PC-9 (cell line): ENCODE measurements around the gene IFTAP. TPM values are rescaled to one million over a fixed set of nuclear protein-coding genes. Genes with fewer than 3 reads are reported as not detected.

Experiments used
- BruUV-seq: library from RNA; stranded (reverse); fragments of 400-500 nt; replicated peaks from 2 replicates; lab custom pipeline; 2021; lab: Mats Ljungman, UMichigan
- CTCF ChIA-PET: fragments of 300-600 bp; sonication (Branson Sonifier 250); formaldehyde crosslinking; loops from one replicate; lab custom pipeline; 2022; ENCODE audit warnings: antibody characterized with exemption; lab: Charles Lee
- POLR2A ChIA-PET: fragments of 300-600 bp; sonication (Branson Sonifier 250); formaldehyde crosslinking; loops from one replicate; lab custom pipeline; 2022; ENCODE audit warnings: antibody characterized with exemption; ENCODE audit not compliant: unreplicated experiment; lab: Charles Lee
- DNase-seq, 2 experiments: peaks; one replicate each; pipeline versions ENCODE4 v3.0.0 to v3.0.0-alpha.2; 2015 to 2022; ENCODE audit warnings: mixed read lengths in 1 of 2
- H2AFZ ChIP-seq: fragments of 200-600 bp; sonication (generic); 2 replicates; pipeline ENCODE4 v1.8.1; 2017; ENCODE audit warnings: antibody characterized with exemption
- H3F3A ChIP-seq: fragments of 200-600 bp; sonication (generic); 2 replicates; pipeline ENCODE4 v1.8.1; 2017; ENCODE audit warnings: antibody characterized with exemption, mild to moderate bottlenecking, low read depth; ENCODE audit not compliant: insufficient read depth
- H3K27ac ChIP-seq: fragments of 200-600 bp; sonication (generic); 2 replicates; pipeline ENCODE4 v1.6.1; 2016; ENCODE audit warnings: mixed run types
- H3K27me3 ChIP-seq: fragments of 200-600 bp; sonication (generic); 2 replicates; pipeline ENCODE4 v1.6.1; 2016; ENCODE audit warnings: low read depth, mixed run types; ENCODE audit not compliant: insufficient read depth
- H3K36me3 ChIP-seq: fragments of 200-600 bp; sonication (generic); 2 replicates; pipeline ENCODE4 v1.6.1; 2016; ENCODE audit warnings: low read depth, mixed run types
- H3K4me1 ChIP-seq: fragments of 200-600 bp; sonication (generic); replicated peaks from 2 replicates; pipeline ENCODE4 v1.6.1; 2016; ENCODE audit warnings: mixed run types; ENCODE audit not compliant: insufficient read depth
- H3K4me2 ChIP-seq: fragments of 200-600 bp; sonication (generic); 2 replicates; pipeline ENCODE4 v1.6.1; 2017; ENCODE audit warnings: mixed run types
- H3K4me3 ChIP-seq: fragments of 200-600 bp; sonication (generic); 2 replicates; pipeline ENCODE4 v1.6.1; 2016; ENCODE audit warnings: mixed run types
- H3K79me2 ChIP-seq: fragments of 200-600 bp; sonication (generic); 2 replicates; pipeline ENCODE4 v1.6.1; 2017; ENCODE audit warnings: low read depth, mixed run types
- H3K9me2 ChIP-seq: fragments of 200-600 bp; sonication (generic); 2 replicates; pipeline ENCODE4 v1.8.1; 2017; ENCODE audit warnings: mild to moderate bottlenecking; ENCODE audit not compliant: insufficient read depth
- H3K9me3 ChIP-seq: fragments of 200-600 bp; sonication (generic); 2 replicates; pipeline ENCODE4 v1.8.1; 2016; ENCODE audit warnings: low read depth; ENCODE audit not compliant: insufficient read depth
- H4K20me1 ChIP-seq: fragments of 200-600 bp; sonication (generic); 2 replicates; pipeline ENCODE4 v1.8.1; 2017; ENCODE audit not compliant: insufficient read depth
- CTCF ChIP-seq: fragments of 200-600 bp; sonication (generic); conservative IDR thresholded peaks from 2 replicates; pipeline ENCODE4 v1.6.1; 2017; ENCODE audit warnings: mixed run types, antibody characterized with exemption, mild to moderate bottlenecking, moderate library complexity
- EZH2 ChIP-seq: fragments of 200-600 bp; sonication (generic); IDR thresholded peaks from 2 replicates; pipeline ENCODE4 v1.8.0; 2017; ENCODE audit warnings: antibody characterized with exemption, low read depth
- intact Hi-C: fragments of 100-400 bp; cut with micrococcal nuclease; formaldehyde crosslinking; loops from one replicate; pipeline ENCODE4 v1.10.0; 2022; ENCODE audit not compliant: unreplicated experiment
- total RNA-seq: library from RNA; stranded (reverse); gene quantifications from 2 replicates; pipeline ENCODE4 v1.2.3, GENCODE V29; 2021

The IFTAP gene
- total RNA-seq, 1 experiment from 2014 or later, result 18.9 TPM

GRCh38 chr11:36688571-36689291 is 94.4 kb downstream of the IFTAP start:
- H3K27me3 ChIP-seq, result peaks cover 94% of the 10 kb centered on the region
- H2AFZ ChIP-seq, result no peak overlapping the region
- H3K36me3 ChIP-seq, result no peaks in the 10 kb centered on the region
- intact Hi-C loops, result no loop called here
- no peaks in the 10 kb centered on the region for H3K4me1 ChIP-seq
- no peak for DNase-seq
- H3F3A ChIP-seq, result no peaks in the 10 kb centered on the region
- H3K79me2 ChIP-seq, result no peaks in the 10 kb centered on the region
- no peak overlapping the region for H3K27ac ChIP-seq
- no peak overlapping the region for H3K4me2 ChIP-seq
- no peaks in the 10 kb centered on the region for H3K9me3 ChIP-seq
- H3K4me3 ChIP-seq, result no peak overlapping the region
- no TSS peak for BruUV-seq
- ChIA-PET POLR2A (no interaction called here), CTCF (no interaction called here)
- no peak for TF ChIP-seq CTCF
- no peak for TF ChIP-seq EZH2
- no peaks in the 10 kb centered on the region for H4K20me1 ChIP-seq
- no peaks in the 10 kb centered on the region; the same call in 1 of the 2 replicates for H3K9me2 ChIP-seq

- no peak for DNase-seq
- Histone ChIP-seq H2AFZ (no peak overlapping the region), H3K4me3 (no peak overlapping the region), H3K4me2 (no peak overlapping the region), H4K20me1 (no peaks in the 10 kb centered on the region), H3K9me3 (no peaks in the 10 kb centered on the region), H3K9me2 (no peaks in the 10 kb centered on the region; the same call in 1 of the 2 replicates), H3K27ac (no peak overlapping the region), H3K4me1 (no peaks in the 10 kb centered on the region), H3F3A (no peaks in the 10 kb centered on the region), H3K79me2 (no peaks in the 10 kb centered on the region), H3K36me3 (no peaks in the 10 kb centered on the region), H3K27me3 (peaks cover 94% of the 10 kb centered on the region)
- BruUV-seq, result no TSS peak
- ChIA-PET POLR2A (no interaction called here), CTCF (no interaction called here)
- intact Hi-C loops, result no loop called here
- no peak for TF ChIP-seq EZH2
- no peak for TF ChIP-seq CTCF
Observed at GRCh38 chr11:36689442-36689841, 95.1 kb downstream of the IFTAP start.

- TF ChIP-seq CTCF, result no peak
- Histone ChIP-seq H3K9me2 (no peaks in the 10 kb centered on the region), H3K4me2 (no peak overlapping the region), H2AFZ (no peak overlapping the region), H4K20me1 (no peaks in the 10 kb centered on the region), H3K4me1 (no peaks in the 10 kb centered on the region), H3K36me3 (no peaks in the 10 kb centered on the region), H3F3A (no peaks in the 10 kb centered on the region), H3K79me2 (no peaks in the 10 kb centered on the region), H3K27ac (no peak overlapping the region), H3K9me3 (no peaks in the 10 kb centered on the region), H3K4me3 (no peak overlapping the region), H3K27me3 (peaks cover 97% of the 10 kb centered on the region)
- no TSS peak for BruUV-seq
- ChIA-PET POLR2A (no interaction called here), CTCF (no interaction called here)
- no peak for DNase-seq
- intact Hi-C loops, result no loop called here
Observed at GRCh38 chr11:36692704-36693103, 98.4 kb downstream of the IFTAP start.
